Fibroblast of gingiva (primary cell): ENCODE measurements around the gene VAPA.

Experiments
- DNase-seq: peaks from one replicate; pipeline ENCODE4 v3.0.0-alpha.2; 2011; ENCODE audit warnings: low read depth

VAPA gene, protein sequence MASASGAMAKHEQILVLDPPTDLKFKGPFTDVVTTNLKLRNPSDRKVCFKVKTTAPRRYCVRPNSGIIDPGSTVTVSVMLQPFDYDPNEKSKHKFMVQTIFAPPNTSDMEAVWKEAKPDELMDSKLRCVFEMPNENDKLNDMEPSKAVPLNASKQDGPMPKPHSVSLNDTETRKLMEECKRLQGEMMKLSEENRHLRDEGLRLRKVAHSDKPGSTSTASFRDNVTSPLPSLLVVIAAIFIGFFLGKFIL

DNA sequence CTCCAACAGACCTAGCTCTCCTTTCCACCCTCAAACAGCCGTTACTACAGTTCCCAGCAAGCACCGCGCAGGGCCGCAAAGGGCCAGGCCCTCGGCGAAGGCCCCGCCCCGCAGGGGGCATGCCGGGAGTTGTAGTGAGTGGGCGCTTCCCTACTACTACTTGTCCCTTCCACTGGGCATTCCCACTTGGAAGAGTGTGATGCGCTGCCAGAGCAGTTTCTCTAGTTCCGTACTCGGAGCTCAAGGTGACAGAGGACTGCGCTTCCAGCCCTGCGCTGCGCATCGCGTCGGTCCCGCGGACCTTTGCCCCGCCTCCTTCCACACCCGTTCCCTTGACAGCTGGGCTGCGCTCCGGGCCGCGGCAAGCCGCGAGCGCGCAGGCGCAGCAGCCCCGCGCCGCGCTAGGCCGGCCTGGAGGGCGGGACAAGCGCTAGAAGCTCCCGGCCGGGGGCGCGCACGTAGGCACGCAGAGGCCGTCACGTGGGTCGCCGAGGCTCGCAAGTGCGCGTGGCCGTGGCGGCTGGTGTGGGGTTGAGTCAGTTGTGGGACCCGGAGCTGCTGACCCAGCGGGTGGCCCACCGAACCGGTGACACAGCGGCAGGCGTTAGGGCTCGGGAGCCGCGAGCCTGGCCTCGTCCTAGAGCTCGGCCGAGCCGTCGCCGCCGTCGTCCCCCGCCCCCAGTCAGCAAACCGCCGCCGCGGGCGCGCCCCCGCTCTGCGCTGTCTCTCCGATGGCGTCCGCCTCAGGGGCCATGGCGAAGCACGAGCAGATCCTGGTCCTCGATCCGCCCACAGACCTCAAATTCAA lies at the start of gene VAPA:
VAPA (plus strand) TSS at position 491 of the 808 bp plus-strand sequence; CDS start at position 732, 241 bp downstream.
- peak; percentile 94 for DNase-seq

DNA sequence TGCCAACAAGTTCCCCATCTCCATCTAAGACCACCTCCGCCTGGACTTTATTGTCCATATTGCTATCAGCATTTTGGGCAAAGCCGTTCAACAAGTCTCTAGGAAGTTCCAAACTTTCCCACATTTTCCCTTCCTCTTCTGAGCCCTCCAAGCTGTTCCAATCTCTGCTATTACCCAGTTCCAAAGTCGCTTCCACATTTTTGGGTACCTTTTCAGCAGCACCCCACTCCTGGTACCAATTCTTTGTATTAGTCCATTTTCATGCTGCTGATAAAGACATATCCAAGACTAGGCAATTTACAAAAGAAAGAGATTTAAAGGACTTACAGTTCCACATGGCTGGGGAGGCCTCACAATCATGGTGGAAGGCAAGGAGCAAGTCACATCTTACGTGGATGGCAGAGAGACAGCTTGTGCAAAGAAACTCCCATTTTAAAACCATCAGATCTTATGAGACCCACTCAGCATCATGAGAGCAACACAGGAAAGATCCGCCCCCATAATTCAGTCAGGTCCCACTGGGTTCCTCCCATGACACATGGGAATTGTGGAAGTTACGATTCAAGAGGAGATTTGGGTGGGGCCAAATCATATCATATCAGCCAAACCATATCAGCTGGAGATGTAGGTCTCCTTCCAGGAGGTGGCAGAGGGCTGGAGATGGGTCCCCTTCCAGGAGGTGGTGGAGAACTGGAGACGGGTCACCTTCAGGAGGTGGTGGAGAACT lies 47.9 kb upstream of the VAPA start:
- DNase-seq, result no peak

DNA sequence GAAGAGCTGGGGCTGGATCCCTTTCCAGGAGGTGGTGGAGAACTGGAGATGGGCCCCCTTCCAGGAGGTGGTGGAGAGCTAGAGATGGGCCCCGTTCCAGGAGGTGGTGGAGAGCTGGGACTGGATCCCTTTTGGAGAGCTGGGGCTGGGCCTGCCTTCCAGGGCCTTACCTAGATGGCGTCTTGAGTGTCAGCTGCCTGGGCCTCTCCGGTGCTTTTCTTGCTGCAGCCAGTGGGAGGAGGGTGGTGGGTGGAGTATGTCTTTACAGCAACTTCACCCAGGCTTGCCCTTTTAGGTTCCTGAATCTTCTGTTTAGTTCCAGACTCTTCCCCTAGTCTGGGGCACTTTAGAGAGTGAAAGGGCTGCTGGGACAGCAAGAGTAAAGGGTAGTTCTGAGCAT lies 47.2 kb upstream of the VAPA start:
- DNase-seq, result no peak

DNA sequence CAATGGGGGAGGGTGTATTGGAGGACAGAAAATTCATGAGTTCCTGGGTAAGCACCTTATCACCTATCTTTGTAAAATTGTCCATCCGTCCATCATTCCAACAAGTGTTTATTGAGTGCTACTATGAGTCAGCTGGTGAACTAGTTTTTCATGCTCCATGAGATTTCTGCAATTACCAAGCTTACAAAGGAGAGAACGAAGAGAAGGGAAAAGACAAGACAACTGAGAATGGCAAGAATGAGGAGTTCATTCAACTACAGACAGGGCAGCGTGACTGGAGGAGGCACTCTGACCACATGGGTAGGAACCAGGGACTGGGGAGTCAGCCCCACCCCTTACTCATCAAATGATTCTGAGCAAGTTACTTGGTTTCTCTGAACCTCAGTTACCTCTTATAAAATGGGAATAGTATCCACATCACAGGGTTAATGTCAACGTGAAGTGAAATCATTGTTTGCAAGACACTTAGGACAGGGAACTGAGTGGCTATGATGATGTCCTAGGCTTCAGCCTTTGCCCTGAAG lies 46.7 kb upstream of the VAPA start:
- DNase-seq, result no peak

DNA sequence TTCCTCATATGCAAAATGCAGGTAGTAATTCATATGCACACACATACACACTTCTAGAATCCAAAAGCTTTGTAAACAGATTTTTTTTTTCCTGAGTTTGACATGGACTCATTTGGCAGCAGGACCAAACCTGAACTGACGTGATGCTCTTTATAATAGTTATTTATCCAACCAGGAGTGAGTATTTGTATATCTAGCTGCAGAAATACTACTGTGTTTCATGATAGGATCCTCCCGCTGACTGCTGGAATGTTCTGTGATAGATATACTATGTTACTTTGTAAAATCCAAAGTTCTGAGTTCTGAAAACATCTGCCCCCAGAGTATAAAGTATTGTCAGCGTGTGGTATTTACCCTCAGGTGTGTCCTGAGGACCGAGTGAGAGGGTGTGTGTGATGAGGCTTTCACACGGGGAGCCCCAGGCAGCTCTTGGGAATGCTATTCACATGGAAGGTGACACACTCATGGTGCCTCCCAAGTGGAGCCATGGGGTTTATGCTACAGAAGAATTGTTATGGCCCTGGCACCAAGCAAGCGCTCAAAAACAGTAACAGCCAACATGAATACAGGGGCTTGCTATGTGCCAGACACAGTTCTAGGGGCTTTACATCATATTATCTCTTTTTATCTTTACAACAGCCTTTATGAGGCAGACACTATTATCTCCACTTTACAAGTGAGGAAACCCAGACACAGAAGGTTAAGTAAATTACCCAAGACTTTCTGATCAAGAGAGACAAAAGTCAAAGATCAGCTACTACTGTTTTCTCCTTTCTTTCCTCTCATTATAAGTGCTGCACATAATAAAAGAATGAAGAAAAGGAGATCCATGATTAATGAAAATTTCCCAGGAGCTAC lies 44.7 kb upstream of the VAPA start:
- no peak for DNase-seq

DNA sequence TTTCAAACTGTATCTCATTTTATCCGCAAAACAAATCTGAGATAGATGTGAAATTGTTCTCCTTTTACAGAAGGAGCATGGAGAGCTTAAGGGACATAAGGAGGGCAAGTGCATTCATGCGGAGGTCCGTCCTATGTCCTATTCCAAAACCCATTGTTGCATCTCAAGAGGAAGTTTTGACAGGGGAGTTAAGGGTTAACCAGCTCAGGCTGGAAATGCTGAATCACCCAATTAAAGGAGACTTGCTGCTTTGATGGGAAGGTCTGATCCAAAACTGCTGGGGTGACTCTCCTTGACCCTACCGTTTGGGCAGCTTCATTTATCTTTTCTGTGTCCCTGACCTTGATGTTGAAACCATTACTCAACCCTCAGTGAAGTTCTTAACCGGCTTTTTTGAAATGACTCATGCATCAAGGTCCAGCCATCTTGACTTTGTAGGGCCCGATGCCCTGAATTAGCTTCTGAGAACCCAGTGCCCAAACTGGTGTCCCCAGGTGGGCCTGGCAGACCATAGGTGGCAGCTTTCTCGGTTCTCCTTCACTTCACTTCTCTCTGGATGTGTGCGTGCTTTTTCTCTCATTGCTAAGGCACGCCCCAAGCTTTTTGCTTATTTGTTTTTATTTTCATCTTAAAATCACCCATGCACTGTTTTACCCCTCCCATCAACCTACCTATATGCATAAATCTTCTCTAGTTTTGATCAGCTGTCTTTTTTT lies 43.9 kb upstream of the VAPA start:
- DNase-seq, result peak; percentile 64

DNA sequence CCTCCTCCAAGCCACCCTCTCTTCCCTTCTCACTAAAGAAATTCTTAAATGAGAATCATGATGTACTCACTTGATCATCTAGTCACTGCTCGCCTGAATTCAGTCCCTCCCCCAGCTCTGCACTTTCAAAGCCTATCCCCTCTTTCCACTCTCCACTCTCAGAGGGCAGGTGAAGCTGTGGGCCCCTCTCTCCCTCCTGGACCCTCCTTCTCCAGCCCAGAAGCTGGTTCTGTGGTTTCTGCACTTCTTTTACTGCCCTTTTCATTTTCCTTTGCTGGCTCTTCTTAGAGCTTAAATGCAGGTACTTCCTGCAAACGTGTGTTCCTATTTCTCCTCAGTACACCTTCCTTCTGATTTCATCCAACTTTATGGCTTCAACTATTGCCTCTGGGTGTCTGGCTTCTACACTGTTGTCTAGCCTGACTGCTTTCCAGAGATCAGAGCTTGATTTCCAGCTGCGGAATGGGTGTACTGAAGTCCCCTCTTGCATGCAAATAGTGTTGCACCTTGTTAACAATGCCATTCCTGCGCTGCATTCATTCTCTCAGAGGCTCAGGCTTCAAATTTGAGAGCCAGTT lies 43.3 kb upstream of the VAPA start:
- DNase-seq, result no peak

DNA sequence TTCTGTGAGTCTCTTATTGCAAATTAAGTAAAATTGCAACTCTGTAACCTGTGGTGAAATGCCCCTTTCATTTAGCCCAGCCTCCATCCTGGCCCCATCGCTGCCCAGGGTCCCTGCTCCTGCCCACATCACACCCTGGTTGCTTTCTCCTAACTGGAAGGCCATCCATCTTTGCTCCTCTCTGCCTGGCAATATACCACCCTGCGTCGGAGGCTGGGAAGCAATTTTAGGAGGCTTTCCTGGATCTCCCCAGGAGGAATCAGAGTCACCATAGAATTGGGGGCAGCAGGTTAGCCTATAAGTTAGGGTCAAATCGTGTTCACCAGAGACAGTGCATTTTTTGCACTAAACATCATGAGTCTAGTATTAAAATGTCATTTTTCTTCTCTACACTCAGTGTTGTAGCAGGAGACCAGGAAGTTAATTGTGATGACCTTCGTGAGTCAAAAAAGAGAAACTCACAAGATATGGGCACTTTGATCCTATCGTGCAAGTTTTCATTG lies 42.5 kb upstream of the VAPA start:
- DNase-seq, result no peak

DNA sequence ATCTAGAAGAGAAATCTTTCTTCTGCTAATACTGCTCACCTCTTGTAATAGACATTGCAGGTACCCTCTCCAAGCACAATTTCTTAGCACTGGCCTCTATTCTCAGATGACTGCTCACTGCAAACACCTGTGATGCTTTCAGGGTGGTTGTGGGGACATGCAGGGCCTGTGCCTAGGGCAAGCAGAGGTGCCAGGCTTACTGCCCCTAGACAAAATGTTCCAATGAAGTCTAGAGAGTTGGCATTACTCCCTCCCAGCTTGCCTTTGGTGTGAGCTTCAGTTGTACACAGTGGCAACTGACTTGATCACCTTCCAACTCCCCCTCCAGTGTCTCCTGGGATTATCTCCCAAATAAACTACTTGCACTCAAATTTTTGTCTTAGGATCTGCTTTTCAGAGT lies 41.0 kb upstream of the VAPA start:
- DNase-seq, result no peak

DNA sequence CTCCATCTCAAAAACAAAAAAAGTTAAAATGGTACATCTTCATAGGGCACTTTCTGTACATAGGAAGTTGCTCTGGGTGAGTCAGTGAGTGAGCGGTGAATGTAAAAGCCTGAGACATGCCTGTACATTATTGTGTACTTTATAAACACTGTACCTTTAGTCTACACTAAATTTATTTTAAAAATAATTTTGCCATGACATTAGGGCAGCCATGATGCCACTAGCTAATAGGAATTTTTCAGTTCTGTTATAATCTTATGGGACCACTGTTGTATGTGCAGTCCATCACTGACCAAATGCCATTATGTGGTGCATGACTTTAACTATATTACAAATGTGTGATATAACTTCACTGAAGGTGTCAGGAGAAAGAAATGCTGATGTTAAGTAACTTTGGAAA lies 39.1 kb upstream of the VAPA start:
- no peak for DNase-seq

DNA sequence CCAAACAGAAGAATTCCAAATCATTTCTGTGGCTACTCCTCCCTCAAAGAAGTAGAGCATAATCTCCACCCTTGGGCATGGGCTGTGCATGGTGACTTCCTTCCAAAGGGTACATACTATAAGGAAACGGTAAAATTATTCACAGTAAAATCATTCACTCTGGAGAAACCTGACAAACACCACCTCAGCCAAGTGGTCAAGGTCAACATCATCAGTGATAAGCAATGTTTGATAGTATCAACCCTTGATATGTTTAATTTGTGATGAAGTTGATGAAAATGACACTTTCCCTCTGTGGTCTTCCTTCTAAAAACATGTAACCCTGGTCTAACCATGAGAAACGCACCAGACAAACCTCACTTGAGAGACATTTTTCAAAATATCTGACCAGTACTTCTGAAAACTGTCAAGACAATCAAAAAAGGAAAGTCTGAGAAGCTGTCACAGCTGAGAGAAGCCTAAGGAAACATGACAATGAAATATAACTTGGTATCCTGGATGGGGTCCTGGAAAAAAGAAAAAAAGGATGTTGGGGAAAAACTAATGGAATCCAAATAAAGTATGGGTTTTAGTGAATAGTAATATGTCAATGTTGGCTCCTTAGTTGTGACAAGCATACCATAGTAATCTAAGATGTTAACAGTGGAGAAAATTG lies 37.5 kb upstream of the VAPA start:
- no peak for DNase-seq

DNA sequence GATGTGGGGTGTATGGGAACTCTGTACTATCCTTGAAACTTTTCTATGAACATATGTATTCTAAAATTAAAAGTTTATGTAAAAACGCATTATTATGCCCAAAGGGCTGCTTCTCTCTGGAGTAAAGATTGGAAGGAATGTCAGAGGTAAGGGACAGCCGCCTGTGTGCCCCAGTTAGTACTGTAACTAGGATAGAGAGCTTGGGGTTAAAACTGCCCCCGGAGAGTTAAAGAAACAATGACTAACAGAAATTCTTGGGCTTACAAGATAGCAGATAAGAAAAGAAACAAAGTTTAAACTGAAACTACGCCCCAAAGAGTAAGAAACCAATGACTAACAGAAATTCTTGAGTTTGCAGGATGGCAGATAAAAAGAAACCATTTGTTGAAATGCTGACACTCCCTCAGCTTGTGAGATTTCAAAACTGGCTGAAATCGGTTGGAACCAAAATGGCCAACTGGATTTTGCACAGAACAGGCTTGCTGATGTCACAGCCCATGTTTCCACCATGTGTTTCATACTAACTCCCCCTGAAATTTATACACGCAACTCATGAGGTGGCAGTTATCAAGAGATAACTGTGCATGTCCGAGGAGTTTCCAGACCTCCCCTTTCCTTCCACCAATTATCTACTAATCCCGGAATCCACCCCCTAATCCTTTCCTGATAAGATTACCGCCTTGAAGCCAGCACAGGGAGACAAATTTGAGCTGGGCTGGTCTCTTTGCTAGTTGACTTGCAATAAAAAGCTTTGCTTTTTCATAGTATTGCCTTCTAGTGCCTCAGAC lies 36.8 kb upstream of the VAPA start:
- DNase-seq, result peak; percentile 66

DNA sequence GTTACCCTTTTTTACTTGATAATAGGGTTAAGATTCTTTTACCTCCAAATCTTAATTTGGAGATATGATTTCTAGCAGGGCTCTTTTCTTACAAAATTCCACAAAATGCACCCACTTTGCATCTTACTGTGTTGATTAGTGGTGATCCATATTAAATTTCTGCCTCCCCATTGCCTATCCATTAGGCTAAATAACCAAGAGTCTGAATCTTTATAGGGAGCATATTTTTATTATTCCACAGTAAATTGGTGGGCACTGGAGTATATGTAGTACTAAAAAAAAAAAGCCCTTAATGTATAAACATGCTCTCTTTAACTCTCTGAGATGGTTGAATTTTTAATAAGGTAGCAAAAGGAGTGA lies 36.2 kb upstream of the VAPA start:
- DNase-seq, result no peak

DNA sequence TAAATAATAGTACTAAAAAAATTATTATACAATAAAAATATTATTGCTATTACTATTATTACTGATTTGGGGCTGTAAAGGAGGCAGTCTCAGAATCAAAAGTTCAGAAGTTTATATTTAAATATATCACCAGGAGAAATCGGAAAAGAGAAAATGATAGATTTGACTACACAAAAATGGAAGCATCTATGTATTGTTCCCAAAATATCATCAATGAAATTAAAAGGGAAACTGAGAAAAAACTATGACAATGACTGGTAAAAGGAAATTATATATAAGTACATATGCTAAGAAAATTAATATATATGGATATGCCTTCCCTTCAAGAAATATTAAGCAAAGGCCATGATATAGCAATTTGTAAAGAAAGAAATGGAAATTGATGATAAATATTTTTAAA lies 35.7 kb upstream of the VAPA start:
- DNase-seq, result no peak

DNA sequence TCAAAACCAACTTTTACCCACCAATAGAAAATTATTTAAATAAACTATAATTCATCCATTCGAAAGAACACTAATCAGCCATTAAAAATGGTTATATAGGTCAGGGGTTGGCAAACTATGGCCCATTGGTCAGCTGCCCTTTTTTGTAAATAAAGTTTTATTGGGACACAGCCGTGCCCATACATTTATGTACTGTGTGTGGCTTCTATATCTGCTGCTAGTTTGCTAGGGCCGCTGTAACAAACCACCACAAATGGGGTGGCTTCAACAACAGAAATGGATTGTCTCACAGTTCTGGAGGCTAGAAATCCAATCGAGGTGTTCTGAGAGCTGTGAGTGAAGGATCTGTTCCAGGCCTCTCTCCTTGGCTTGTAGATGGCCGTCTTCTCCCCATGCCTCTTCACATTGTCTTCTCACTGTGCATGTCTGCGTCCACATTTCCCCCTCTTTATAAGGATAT lies 35.0 kb upstream of the VAPA start:
- no peak for DNase-seq

DNA sequence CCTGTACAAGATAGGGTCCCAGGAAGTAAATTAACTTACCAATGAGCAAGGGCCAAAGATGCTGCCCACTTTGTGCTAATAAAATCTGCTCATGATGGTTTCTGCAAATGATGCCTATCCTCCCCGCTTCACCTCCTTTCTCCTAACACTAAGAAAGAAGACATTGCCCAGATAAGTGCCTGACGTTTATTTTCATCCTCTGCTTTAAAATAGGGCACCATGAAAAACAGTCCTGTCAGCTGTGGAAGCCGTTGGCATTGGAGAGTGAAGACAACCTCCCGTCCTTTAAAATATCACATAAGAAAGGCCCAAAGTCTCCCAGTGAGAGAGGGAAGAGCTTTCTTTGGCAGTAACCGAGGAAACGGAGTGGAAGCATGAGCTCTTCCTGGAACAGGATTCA lies 29.7 kb upstream of the VAPA start:
- DNase-seq, result no peak

DNA sequence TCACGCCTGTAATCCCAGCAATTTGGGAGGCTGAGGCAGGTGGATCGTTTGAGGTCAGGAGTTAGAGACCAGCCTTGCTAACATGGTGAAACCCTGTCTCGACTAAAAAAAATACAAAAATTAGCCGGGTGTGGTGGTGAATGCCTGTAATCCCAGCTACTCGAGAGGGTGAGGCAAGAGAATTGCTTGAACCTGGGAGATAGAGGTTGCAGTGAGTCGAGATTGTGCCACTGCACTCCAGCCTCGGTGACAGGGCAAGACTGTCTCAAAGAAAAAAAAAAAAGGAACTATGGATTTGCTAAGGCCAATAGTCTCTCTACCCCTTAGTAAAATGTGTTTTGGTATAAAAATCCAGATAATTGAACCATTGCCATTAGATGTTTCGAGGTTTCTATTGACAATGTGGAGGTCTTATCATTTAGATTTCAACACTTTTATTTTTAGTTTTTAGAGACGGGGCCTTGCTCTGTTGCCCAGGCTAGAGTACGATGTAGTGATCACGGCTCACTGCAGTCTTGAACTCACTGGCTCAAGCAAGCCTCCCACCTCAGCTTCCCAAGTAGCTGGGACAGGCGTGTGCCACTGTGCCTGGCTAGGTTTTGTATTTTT lies 29.2 kb upstream of the VAPA start:
- no peak for DNase-seq

DNA sequence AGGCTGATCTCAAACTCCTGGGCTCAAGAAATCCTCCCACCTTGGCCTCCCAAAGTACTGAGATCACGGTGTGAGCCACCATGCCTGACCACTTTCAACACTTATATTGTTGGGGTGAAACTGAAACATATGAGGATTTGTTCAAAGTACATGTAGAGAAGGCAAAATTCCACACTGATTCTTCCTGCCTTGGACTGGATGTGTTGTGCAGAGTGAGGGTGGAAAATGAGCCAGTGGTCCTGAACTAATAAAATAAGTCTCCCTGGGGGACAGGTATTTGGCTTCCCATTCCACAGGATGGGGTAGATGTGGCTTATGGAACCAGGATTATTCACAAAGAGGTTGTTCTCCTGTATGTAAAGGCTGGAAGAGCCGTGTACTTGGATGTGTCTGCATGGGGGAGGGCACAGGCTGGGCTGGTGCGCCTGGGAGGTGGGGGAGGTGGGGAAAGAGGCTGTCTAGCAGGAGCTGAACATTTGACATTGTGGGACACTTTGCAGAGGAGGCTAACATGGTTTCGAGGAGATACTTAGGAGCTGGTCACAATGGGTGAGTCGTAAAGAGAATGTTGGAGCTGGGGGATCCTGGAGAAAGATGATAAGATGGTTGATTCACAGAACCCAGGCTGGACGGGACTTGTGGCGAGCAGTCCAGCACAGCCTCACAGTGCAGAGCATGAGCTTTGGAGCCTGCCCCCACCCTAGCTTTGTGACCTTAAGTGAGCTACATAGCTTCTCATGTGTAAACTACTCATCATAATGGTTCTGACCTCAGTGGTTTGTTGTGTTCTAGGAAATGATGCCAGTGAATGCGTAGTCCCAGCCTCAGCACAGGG lies 28.4 kb upstream of the VAPA start, which contains the start of gene TXNDC2:
TXNDC2 (plus strand) TSS at position 804 of the 835 bp plus-strand sequence. CDS start 708 bp downstream, outside the sequence.
- no peak for DNase-seq
